GM23338 (cell line): Measurements from ENCODE around the gene RENBP. TPM values are rescaled to one million over a fixed set of nuclear protein-coding genes. Genes with fewer than 3 reads are reported as not detected.

Source experiments
- ATAC-seq: fragments of 200-7000 bp; cut with Tn5 transposase; 3 replicates; pipeline ENCODE4 v1.9.1; 2020
- DNase-seq: peaks from one replicate; pipeline ENCODE4 v3.0.0-alpha.2; 2015; ENCODE audit warnings: low spot score
- H2AFZ ChIP-seq: fragments of 200-600 bp; sonication (generic); 2 replicates; pipeline ENCODE4 v1.8.0; 2016; ENCODE audit warnings: antibody characterized with exemption, mild to moderate bottlenecking, moderate library complexity
- H3F3A ChIP-seq: fragments of 200-600 bp; sonication (generic); replicated peaks from 2 replicates; pipeline ENCODE4 v1.8.0; 2017; ENCODE audit warnings: antibody characterized with exemption, mixed run types, low read depth
- H3K27ac ChIP-seq: fragments of 200-600 bp; sonication (generic); 2 replicates; pipeline ENCODE4 v1.6.1; 2016; ENCODE audit warnings: low read depth
- H3K27me3 ChIP-seq: fragments of 200-600 bp; sonication (generic); 2 replicates; pipeline ENCODE4 v1.8.0; 2016; ENCODE audit warnings: mild to moderate bottlenecking, mixed run types, moderate library complexity; ENCODE audit not compliant: insufficient read depth
- H3K36me3 ChIP-seq: fragments of 200-600 bp; sonication (generic); 2 replicates; pipeline ENCODE4 v1.8.0; 2016; ENCODE audit warnings: mild to moderate bottlenecking; ENCODE audit not compliant: insufficient read depth
- H3K4me1 ChIP-seq: fragments of 200-600 bp; sonication (generic); 2 replicates; pipeline ENCODE4 v1.8.0; 2016; ENCODE audit warnings: mild to moderate bottlenecking, moderate library complexity; ENCODE audit not compliant: insufficient read depth
- H3K4me2 ChIP-seq: fragments of 200-600 bp; sonication (generic); 2 replicates; pipeline ENCODE4 v1.7.1; 2017; ENCODE audit warnings: mixed run types
- H3K4me3 ChIP-seq: fragments of 200-600 bp; sonication (generic); 2 replicates; pipeline ENCODE4 v1.6.1; 2016; ENCODE audit warnings: mixed run types
- H3K79me2 ChIP-seq: fragments of 200-600 bp; sonication (generic); replicated peaks from 2 replicates; pipeline ENCODE4 v1.8.0; 2017; ENCODE audit warnings: mild to moderate bottlenecking; ENCODE audit not compliant: insufficient read depth
- H3K9me2 ChIP-seq: fragments of 200-600 bp; sonication (generic); 2 replicates; pipeline ENCODE4 v1.8.0; 2017; ENCODE audit not compliant: insufficient read depth
- H4K20me1 ChIP-seq: fragments of 200-600 bp; sonication (generic); replicated peaks from 2 replicates; pipeline ENCODE4 v1.8.0; 2017; ENCODE audit warnings: mild to moderate bottlenecking; ENCODE audit not compliant: insufficient read depth
- H3K27ac Mint-ChIP-seq: 2 replicates; pipeline ENCODE4 v1.8.0; 2020; ENCODE audit warnings: inconsistent platforms, mild to moderate bottlenecking, moderate library complexity, mixed read lengths
- H3K27me3 Mint-ChIP-seq: 3 replicates; pipeline ENCODE4 v1.8.0; 2022; ENCODE audit warnings: low read depth, mild to moderate bottlenecking, moderate library complexity, mixed read lengths, inconsistent platforms; ENCODE audit not compliant: insufficient read depth, poor library complexity
- H3K36me3 Mint-ChIP-seq: 3 replicates; pipeline ENCODE4 v1.8.0; 2021; ENCODE audit warnings: low read depth, mild to moderate bottlenecking, inconsistent platforms, moderate library complexity, mixed read lengths
- H3K4me1 Mint-ChIP-seq: 3 replicates; pipeline ENCODE4 v1.8.0; 2020; ENCODE audit warnings: mild to moderate bottlenecking, inconsistent platforms, mixed read lengths
- H3K4me3 Mint-ChIP-seq: 3 replicates; pipeline ENCODE4 v1.8.0; 2021; ENCODE audit warnings: moderate library complexity, mild to moderate bottlenecking, inconsistent platforms, mixed read lengths
- H3K9me3 Mint-ChIP-seq: 3 replicates; pipeline ENCODE4 v1.8.0; 2020; ENCODE audit warnings: moderate library complexity, mild to moderate bottlenecking, inconsistent platforms, mixed read lengths
- CREB1 ChIP-seq: fragments of 250-450 bp; sonication (Bioruptor Pico); IDR thresholded peaks from 2 replicates; pipeline ENCODE4 v1.5.0; 2020; ENCODE audit warnings: low read depth, mild to moderate bottlenecking, moderate library complexity
- CTCF ChIP-seq, 2 experiments: fragments of 200-600 bp in 1 of 2; sonication (generic) in 1 of 2; conservative IDR thresholded peaks; 2 replicates each; pipeline versions ENCODE4 v1.5.1 to v1.6.1; 2016 to 2017; ENCODE audit warnings: antibody characterized with exemption in 2 of 2, low read depth in 2 of 2, mild to moderate bottlenecking in 2 of 2, moderate library complexity in 1 of 2
- ETS1 ChIP-seq: IDR thresholded peaks from 2 replicates; pipeline ENCODE4 v1.6.1; 2016; ENCODE audit warnings: antibody characterized with exemption
- EZH2 ChIP-seq: fragments of 200-600 bp; sonication (generic); IDR thresholded peaks from one replicate; pipeline ENCODE4 v1.8.0; 2017; ENCODE audit warnings: antibody characterized with exemption, mild to moderate bottlenecking, low read depth; ENCODE audit not compliant: unreplicated experiment
- EZH2phosphoT487 ChIP-seq: fragments of 200-600 bp; sonication (generic); IDR thresholded peaks from one replicate; pipeline ENCODE4 v1.8.1; 2018; ENCODE audit warnings: antibody characterized with exemption; ENCODE audit not compliant: unreplicated experiment
- JUNB ChIP-seq: IDR thresholded peaks from one replicate; pipeline ENCODE4 v1.6.1; 2016; ENCODE audit warnings: antibody characterized with exemption; ENCODE audit not compliant: unreplicated experiment
- NANOG ChIP-seq: IDR thresholded peaks from 2 replicates; pipeline ENCODE4 v1.6.1; 2016; ENCODE audit warnings: antibody characterized with exemption, borderline replicate concordance
- POLR2AphosphoS5 ChIP-seq: IDR thresholded peaks from 2 replicates; pipeline ENCODE4 v1.6.1; 2016; ENCODE audit warnings: antibody characterized with exemption, low read depth
- REST ChIP-seq: IDR thresholded peaks from one replicate; pipeline ENCODE4 v1.6.1; 2018; ENCODE audit warnings: antibody characterized with exemption; ENCODE audit not compliant: unreplicated experiment
- STAT1 ChIP-seq: IDR thresholded peaks from one replicate; pipeline ENCODE4 v1.6.1; 2016; ENCODE audit warnings: antibody characterized with exemption; ENCODE audit not compliant: unreplicated experiment
- ZNF114 ChIP-seq: fragments of 250-450 bp; sonication (Bioruptor Pico); IDR thresholded peaks from 2 replicates; pipeline ENCODE4 v1.5.0; 2020; ENCODE audit warnings: mild to moderate bottlenecking, moderate library complexity
- ZNF331 ChIP-seq: fragments of 250-450 bp; sonication (Bioruptor Pico); IDR thresholded peaks from 2 replicates; pipeline ENCODE4 v1.5.0; 2020; ENCODE audit warnings: low read depth, mild to moderate bottlenecking, moderate library complexity
- ZNF462 ChIP-seq: fragments of 250-450 bp; sonication (Bioruptor Pico); IDR thresholded peaks from 2 replicates; pipeline ENCODE4 v1.5.0; 2020; ENCODE audit warnings: mild to moderate bottlenecking, moderate library complexity
- polyA plus RNA-seq: library from polyadenylated mRNA; unstranded; fragments of >200 nt; fragmentation: Nextera tagmentation; extraction: Ambion mirVana; gene quantifications from 2 replicates; pipeline ENCODE4 v1.2.1, GENCODE V29; 2016
- total RNA-seq: library from RNA; depleted of rRNA; stranded (reverse); fragments of >200 nt; shearing (Covaris generic); gene quantifications from 2 replicates; pipeline ENCODE4 v1.2.3, GENCODE V29; 2014

The RENBP gene
- total and polyA plus RNA-seq, 2 experiments from 2014 or later: 2.0 to 10.3 TPM

GRCh38 chrX:153908219-153908860, 36.1 kb downstream of the RENBP start:
- no peak overlapping the region for H3K4me3 ChIP-seq
- H3K27me3 ChIP-seq: no peaks in the 10 kb centered on the region
- no peak overlapping the region for H3K27ac Mint-ChIP-seq
- no peak overlapping the region for H2AFZ ChIP-seq
- H3F3A ChIP-seq: no peaks in the 10 kb centered on the region
- no peaks in the 10 kb centered on the region for H3K4me1 ChIP-seq
- no peaks in the 10 kb centered on the region for H3K79me2 ChIP-seq
- H3K4me2 ChIP-seq: no peak overlapping the region
- H3K36me3 Mint-ChIP-seq: peaks cover 6% of the 10 kb centered on the region; the same call in 2 of the 3 replicates
- peaks cover 9% of the 10 kb centered on the region; the same call in 2 of the 3 replicates for H3K4me1 Mint-ChIP-seq
- H3K27ac ChIP-seq: no peak overlapping the region
- ATAC-seq (no peak), DNase-seq (no peak)
- no peaks in the 10 kb centered on the region for H3K9me3 Mint-ChIP-seq
- no peak overlapping the region for H3K4me3 Mint-ChIP-seq
- H3K36me3 ChIP-seq: no peaks in the 10 kb centered on the region
- H3K9me2 ChIP-seq: no peaks in the 10 kb centered on the region
- H3K27me3 Mint-ChIP-seq: peaks cover 4% of the 10 kb centered on the region
- no peak for TF ChIP-seq CREB1 (CRISPR knock-in tag)
- TF ChIP-seq EZH2phosphoT487: no peak
- no peak for TF ChIP-seq NANOG
- TF ChIP-seq ZNF462 (CRISPR knock-in tag): no peak
- TF ChIP-seq STAT1: no peak
- no peak for TF ChIP-seq ZNF114 (CRISPR knock-in tag)
- TF ChIP-seq REST: no peak
- no peak for TF ChIP-seq ETS1
- no peak for TF ChIP-seq EZH2
- no peak for TF ChIP-seq POLR2AphosphoS5
- no peak for TF ChIP-seq JUNB
- no peak for TF ChIP-seq CTCF (conservative IDR thresholded peaks at IDR 0.05; ENCODE audit: low read depth in 2 of 2)
- TF ChIP-seq ZNF331 (CRISPR knock-in tag): no peak
- no peaks in the 10 kb centered on the region for H4K20me1 ChIP-seq
